ENCODE data around the gene PPM1D.
"Not testable (repeated sequence)": the region's sequence is repeated elsewhere in the genome, so short reads cannot be mapped to it uniquely, and the experiment has no call there.

PPM1D gene

DNA sequence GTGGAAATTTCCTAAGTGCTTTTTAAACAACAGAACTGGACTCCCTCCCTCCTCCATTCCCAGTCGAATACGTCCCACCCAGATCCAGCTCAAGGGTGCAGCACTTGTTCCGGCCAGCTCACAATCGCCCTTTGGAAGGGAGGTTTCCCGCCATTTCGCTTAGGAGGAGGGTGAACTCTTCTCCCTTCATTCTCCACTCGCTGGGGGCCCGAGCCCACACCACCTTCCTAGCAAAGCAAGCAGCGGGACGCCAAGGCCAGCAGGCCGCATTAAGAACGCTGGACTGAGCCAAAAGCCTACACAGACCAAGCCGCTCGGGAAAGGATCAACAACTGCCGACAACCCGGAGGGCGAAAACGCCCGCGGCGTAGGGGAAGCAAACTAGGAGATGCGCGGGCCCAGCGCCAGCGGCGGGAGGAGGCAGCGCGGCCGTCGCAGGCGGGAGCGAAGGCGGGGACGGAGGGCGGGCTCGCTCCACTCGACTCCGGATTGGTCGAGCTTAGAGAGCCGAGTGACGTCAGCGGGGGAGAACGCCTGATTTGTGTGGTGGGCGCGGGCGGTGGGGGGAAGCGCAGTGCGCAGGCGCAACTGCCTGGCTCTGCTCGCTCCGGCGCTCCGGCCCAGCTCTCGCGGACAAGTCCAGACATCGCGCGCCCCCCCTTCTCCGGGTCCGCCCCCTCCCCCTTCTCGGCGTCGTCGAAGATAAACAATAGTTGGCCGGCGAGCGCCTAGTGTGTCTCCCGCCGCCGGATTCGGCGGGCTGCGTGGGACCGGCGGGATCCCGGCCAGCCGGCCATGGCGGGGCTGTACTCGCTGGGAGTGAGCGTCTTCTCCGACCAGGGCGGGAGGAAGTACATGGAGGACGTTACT, at the start of gene PPM1D:
Gene PPM1D (plus strand): TSS at position 574 of the 870 bp plus-strand sequence. CDS start 222 bp downstream, at position 796.
- no peaks in the 10 kb centered on the region for H3K9me3 Mint-ChIP-seq
- intact Hi-C loops (cut with micrococcal nuclease), result no loop called here
- peak within 1 kb of the TSS; percentile 94 for H3K4me3 Mint-ChIP-seq
- H3K27me3 Mint-ChIP-seq, result peaks cover 1% of the 10 kb centered on the region
- H3K27ac Mint-ChIP-seq, result peak within 1 kb of the TSS; percentile 94
- H3K36me3 Mint-ChIP-seq (ENCODE audit: low read depth), result peaks cover 29% of the 10 kb centered on the region
- H3K4me1 Mint-ChIP-seq (ENCODE audit: low read depth), result peaks cover 59% of the 10 kb centered on the region

DNA sequence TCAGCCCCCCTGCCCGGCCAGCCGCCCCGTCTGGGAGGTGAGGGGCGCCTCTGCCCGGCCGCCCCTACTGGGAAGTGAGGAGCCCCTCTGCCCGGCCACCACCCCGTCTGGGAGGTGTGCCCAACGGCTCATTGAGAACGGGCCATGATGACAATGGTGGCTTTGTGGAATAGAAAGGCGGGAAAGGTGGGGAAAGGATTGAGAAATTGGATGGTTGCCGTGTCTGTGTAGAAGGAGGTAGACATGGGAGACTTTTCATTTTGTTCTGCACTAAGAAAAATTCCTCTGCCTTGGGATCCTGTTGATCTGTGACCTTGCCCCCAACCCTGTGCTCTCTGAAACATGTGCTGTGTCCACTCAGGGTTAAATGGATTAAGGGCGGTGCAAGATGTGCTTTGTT, 47.7 kb upstream of the PPM1D start:
- H3K9me3 Mint-ChIP-seq; H3K36me3 Mint-ChIP-seq (ENCODE audit: low read depth); H3K4me1 Mint-ChIP-seq (ENCODE audit: low read depth); intact Hi-C loops (cut with micrococcal nuclease); H3K4me3 Mint-ChIP-seq; H3K27me3 Mint-ChIP-seq; H3K27ac Mint-ChIP-seq: not testable (repeated sequence)

DNA sequence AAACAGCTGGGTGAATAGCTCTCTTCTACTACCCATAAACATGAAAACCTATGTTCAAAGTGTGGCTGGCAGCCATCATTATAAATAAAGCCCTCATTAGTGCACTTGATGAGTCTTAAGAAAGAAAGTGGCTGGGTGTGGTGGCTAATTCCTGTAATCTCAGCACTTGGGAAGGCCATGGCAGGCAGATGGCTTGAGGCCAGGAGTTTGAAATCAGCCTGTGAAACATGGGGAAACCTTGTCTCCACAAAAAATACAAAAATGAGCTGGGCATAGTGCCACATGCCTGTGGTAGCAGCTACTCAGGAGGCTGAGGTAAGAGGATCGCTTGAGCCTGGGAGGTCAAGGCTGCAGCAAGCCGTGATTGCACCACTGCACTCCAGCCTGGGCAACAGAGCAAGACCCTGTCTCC, 45.6 kb upstream of the PPM1D start:
- intact Hi-C loops (cut with micrococcal nuclease), result no loop called here
- Mint-ChIP-seq H3K4me1 (ENCODE audit: low read depth) (no peaks in the 10 kb centered on the region), H3K27ac (no peak overlapping the region), H3K9me3 (peaks cover 8% of the 10 kb centered on the region), H3K4me3 (no peak overlapping the region), H3K27me3 (no peaks in the 10 kb centered on the region), H3K36me3 (ENCODE audit: low read depth) (no peaks in the 10 kb centered on the region)

DNA sequence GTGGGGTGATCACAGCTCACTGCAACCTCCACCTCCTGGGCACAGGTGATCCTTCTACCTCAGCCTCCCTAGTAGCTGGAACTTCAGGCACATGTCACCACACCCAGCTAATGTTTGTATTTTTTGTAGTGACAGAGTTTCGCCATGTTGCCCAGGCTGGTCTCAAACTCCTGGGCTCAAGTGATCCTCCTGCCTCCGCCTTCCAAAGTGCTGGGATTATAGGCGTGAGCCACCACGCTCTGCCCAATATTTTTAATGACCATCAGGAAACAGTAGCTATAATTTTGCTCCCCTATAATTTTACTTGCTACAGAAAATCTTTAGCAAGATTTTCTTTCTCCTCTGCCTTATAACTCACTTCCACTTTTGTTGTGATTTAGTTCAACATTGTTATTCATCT, 44.2 kb upstream of the PPM1D start:
- Mint-ChIP-seq H3K4me3 (no peak overlapping the region), H3K4me1 (ENCODE audit: low read depth) (no peaks in the 10 kb centered on the region), H3K9me3 (peaks cover 8% of the 10 kb centered on the region), H3K27ac (no peak overlapping the region), H3K27me3 (no peaks in the 10 kb centered on the region), H3K36me3 (ENCODE audit: low read depth) (no peaks in the 10 kb centered on the region)
- intact Hi-C loops (cut with micrococcal nuclease), result no loop called here

DNA sequence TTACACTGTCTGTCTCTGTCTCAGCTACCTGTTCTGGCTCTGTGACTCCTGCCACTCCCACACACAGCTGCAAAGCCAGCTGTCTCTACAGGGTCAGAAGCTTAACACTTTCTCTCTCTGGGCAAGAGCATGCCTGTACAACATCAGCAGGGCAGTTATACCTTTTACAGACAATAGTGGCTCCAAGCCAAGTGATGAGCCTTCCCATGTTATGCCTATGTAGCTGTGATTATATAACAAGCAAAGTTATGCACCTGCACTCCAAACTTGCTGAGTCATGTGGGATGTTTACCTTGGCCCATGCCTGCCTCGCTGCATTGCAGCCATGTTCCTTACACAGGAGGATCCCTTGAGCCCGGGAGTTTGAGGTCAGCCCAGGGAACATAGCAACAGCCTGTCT, 42.2 kb upstream of the PPM1D start:
- Mint-ChIP-seq H3K27ac (no peak overlapping the region), H3K27me3 (no peaks in the 10 kb centered on the region), H3K36me3 (ENCODE audit: low read depth) (no peaks in the 10 kb centered on the region), H3K4me3 (no peak overlapping the region), H3K4me1 (ENCODE audit: low read depth) (no peaks in the 10 kb centered on the region), H3K9me3 (peaks cover 5% of the 10 kb centered on the region)
- intact Hi-C loops (cut with micrococcal nuclease), result no loop called here

DNA sequence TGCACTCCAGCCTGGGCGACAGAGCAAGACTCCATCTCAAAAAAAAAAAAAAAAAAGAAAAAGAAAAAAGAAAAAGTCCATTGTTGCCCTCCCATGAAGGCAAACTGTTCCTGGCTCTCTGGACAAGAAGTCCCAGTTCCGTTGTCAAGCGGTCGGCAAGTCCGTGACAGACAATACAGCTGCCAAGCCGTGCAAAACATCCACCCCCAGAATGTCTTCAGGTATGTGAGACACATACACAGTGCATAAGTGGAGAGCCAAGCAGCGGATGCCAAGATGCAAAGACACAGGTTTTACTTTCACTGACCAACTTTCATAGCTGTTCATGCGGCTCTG, 40.4 kb upstream of the PPM1D start:
- H3K4me3 Mint-ChIP-seq, result no peak overlapping the region
- H3K36me3 Mint-ChIP-seq (ENCODE audit: low read depth), result no peaks in the 10 kb centered on the region
- intact Hi-C loops (cut with micrococcal nuclease), result no loop called here
- no peaks in the 10 kb centered on the region for H3K4me1 Mint-ChIP-seq (ENCODE audit: low read depth)
- H3K27ac Mint-ChIP-seq, result no peak overlapping the region
- no peaks in the 10 kb centered on the region for H3K9me3 Mint-ChIP-seq
- H3K27me3 Mint-ChIP-seq, result no peaks in the 10 kb centered on the region

DNA sequence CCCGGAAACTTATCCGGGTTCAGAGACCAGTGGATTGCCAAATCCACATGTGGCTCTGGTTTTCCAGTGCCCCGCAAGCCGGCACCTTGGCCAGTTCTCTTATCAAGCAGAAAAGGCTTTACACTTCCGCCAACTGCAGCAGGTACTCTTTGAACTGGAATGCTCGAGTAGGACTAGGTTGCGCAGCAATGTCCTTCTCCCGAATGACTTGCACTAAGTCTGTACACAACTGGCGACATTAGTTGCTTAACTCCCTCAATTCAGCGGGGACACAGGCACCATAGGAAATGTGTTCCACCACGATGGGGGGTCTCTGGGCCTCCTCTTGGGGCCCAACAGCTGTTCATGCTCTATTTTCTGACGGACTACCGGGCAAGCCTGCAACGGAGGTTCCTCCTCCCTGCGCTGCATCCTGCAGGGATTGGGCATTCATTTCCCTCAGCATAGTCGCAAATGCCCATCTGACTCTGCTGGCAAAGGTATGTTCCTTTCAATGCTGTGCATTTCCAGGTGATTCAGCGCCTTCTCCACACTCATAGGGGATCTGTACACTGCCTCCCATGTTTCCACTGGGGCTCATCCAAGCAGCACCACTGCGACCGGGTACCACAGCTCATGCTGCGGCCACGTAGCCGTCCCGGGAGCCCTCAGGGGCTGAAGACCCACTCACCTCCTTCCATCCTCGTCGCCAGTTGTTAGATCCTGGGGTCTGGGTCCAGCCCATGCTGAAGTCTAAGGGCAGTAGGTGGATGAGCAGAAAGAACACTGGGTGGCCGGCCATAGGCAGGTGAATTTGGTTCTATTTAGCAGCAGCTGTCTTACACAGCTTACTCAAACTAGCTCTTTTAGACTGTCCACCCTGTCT, 39.8 kb upstream of the PPM1D start:
- intact Hi-C loops (cut with micrococcal nuclease), result no loop called here
- no peaks in the 10 kb centered on the region for H3K4me1 Mint-ChIP-seq (ENCODE audit: low read depth)

DNA sequence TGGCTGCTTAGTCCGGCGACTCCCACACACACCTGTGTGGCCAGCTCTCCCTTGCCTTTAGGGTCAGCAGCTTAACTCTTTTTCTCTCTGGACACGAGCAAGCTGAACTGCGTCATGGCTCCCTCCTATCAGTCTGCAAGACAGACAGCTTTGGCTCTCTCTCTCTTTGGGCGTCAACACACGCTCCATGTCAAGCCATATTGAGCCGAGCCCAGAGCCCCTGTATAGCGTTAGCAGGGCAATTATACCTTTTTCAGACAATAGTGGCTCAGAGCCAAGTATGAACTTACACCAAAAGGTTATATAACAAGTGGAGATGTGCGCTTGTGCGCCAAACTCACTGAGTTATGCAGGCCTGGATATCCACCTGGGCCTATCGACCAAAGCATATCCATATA, 39.1 kb upstream of the PPM1D start:
- Mint-ChIP-seq H3K27me3 (no peaks in the 10 kb centered on the region), H3K4me3 (no peak overlapping the region), H3K27ac (no peak overlapping the region), H3K9me3 (no peaks in the 10 kb centered on the region), H3K4me1 (ENCODE audit: low read depth) (no peaks in the 10 kb centered on the region), H3K36me3 (ENCODE audit: low read depth) (no peaks in the 10 kb centered on the region)
- intact Hi-C loops (cut with micrococcal nuclease), result no loop called here

More for the DNA sequence above, 39.8 kb upstream of the PPM1D start:
- no peaks in the 10 kb centered on the region for H3K9me3 Mint-ChIP-seq
- no peak overlapping the region for H3K27ac Mint-ChIP-seq
- H3K36me3 Mint-ChIP-seq (ENCODE audit: low read depth), result no peaks in the 10 kb centered on the region
- H3K4me3 Mint-ChIP-seq, result no peak overlapping the region
- no peaks in the 10 kb centered on the region for H3K27me3 Mint-ChIP-seq

DNA sequence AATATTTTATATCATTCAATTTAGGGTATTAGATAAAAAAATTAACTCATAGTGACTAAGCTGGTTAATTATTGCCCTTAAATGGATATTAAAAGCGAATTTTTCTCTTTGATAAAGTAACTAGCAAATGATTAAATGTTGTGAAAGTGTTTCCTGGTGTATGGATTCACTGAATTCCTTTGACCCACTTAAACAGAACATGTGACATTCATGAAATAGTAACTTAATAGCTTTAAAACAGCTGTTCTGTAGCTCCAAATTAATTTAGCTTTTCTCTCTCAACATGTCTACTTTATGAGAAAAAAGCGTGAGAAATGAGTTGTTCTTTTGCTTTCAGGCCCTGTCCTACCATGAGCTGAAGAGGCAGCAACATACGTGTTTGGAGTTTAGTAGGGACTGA, 37.6 kb upstream of the PPM1D start:
- Mint-ChIP-seq H3K9me3 (no peaks in the 10 kb centered on the region), H3K4me1 (ENCODE audit: low read depth) (no peaks in the 10 kb centered on the region), H3K36me3 (ENCODE audit: low read depth) (no peaks in the 10 kb centered on the region), H3K4me3 (no peak overlapping the region), H3K27me3 (no peaks in the 10 kb centered on the region), H3K27ac (no peak overlapping the region)
- intact Hi-C loops (cut with micrococcal nuclease), result no loop called here

DNA sequence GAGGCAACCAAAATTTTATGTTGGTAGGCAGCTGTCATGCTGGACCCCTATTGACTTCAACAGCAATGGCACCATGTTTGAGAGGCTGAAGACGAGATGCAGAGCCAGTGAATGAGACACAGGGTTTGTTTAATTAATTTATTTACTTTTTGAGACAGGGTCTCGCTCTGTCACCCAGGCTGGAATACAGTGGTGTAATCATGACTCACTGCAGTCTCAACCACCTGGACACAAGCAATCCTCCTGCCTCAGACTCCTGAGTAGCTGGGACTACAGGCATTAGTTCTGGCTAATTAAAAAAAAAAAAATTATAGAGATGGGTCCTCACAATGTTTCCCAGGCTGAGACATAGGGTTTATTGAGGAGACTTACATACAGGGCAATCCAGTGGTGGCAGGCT, 36.2 kb upstream of the PPM1D start:
- Mint-ChIP-seq H3K36me3 (ENCODE audit: low read depth) (no peaks in the 10 kb centered on the region), H3K27me3 (no peaks in the 10 kb centered on the region), H3K4me1 (ENCODE audit: low read depth) (no peaks in the 10 kb centered on the region), H3K4me3 (no peak overlapping the region), H3K27ac (no peak overlapping the region), H3K9me3 (no peaks in the 10 kb centered on the region)
- intact Hi-C loops (cut with micrococcal nuclease), result no loop called here

DNA sequence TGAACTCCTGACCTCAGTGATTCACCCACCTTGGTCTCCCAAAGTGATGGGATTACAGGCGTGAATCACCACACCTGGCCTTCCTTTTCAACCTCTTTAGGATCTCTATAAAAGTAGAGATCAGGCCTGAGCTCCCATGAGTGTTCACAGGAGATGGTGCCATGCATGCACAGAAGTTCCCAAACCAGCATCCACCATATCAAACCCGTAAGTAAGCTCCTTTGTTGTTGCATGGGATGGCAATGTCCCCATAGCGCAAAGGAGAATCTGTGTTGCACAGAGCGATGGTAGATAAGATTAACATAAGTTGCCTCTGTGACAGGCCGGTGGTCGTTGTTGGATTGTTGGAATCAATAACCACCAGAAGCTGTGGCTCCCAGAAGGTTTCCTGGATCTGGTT, 34.8 kb upstream of the PPM1D start:
- Mint-ChIP-seq H3K9me3 (no peaks in the 10 kb centered on the region), H3K27ac (no peak overlapping the region), H3K36me3 (ENCODE audit: low read depth) (no peaks in the 10 kb centered on the region), H3K4me3 (no peak overlapping the region), H3K4me1 (ENCODE audit: low read depth) (no peaks in the 10 kb centered on the region), H3K27me3 (no peaks in the 10 kb centered on the region)
- intact Hi-C loops (cut with micrococcal nuclease), result no loop called here

DNA sequence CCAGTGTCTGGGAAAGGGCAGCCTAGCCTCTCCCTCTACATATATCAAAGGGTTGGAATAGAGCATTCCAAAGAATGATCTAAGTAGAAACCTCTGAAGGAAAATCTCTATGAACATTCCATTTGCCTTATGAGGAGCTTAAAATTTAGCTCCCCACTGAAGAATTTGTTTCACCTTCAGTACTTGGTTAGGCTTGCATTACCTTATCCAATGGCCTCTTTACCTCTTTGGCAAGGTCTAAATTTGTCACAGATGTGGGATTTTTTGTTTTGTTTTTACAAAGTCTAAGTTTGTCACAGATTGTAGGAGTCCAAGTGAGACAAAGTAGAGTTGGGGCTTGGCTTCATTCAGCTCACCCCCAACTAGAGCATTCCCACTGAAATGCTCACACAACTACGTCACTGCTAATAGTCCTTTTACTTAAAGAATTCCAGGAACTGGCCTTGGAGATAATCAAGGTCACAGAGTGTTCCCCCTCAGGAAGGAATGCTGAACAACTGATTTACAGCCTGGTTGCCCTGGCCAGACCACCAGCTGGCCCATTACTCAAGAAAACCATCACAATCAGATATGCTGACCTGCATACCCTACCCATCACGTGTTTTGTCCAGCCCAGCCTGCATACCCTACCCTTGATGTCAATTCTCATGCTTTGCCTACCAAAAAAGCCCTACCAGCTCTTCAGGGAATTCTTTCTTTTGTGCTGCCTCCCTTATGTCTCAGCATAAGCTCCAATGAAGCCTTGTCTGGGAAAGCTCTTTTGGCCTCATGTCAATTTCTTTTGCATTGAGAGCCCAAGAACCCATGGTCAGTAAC, 26.5 kb upstream of the PPM1D start:
- Mint-ChIP-seq H3K9me3 (no peaks in the 10 kb centered on the region), H3K4me1 (ENCODE audit: low read depth) (peaks cover 54% of the 10 kb centered on the region), H3K36me3 (ENCODE audit: low read depth) (no peaks in the 10 kb centered on the region), H3K27ac (peak overlapping the region; percentile 39), H3K27me3 (no peaks in the 10 kb centered on the region), H3K4me3 (no peak overlapping the region)
- intact Hi-C loops (cut with micrococcal nuclease), result loop anchor here (10.0 kb wide), 2 partner anchors 49 to 61 kb away; partner anchors contain the start of gene APPBP2

DNA sequence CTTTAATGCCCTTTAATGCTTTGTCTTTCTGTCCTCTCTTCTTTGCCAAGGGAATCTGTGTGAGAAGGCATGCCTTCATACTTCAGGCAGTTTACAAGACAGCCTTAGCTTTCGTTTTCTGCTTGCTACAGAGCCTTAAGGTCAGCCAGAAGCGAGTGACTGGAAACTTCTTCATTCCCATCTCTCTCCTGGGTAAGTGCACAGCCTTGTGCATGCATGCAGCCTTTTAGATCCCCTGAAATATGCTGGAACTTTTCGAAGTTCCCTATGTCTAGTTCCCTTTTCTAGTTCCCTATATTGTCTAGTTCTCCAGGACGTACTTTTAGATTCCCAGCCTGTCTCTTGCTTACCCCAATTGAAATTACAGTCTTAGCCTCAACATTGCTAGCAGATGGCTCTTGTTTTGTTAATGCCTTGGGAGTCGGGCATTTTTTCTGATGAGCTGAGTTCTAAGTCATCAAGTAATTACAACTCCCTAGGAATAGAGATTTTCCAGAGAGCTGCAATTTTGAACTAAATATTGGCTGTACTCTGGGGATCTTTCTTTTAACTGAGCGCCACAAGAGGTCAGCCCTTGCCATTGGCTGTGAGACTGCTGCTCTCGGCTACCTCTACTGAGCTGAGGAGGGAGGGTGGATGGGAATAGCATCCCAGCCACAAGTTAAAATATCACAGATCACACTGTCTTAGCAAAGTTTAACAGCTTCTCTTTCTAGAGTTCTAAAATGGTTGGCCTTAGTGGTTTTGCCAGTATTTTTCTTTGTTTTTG, 22.7 kb upstream of the PPM1D start:
- intact Hi-C loops (cut with micrococcal nuclease), result loop anchor here (1.0 to 10.0 kb wide), 3 partner anchors 21 to 57 kb away; partner anchors contain the start of gene APPBP2
- H3K36me3 Mint-ChIP-seq (ENCODE audit: low read depth), result no peaks in the 10 kb centered on the region
- no peaks in the 10 kb centered on the region for H3K27me3 Mint-ChIP-seq
- H3K9me3 Mint-ChIP-seq, result no peaks in the 10 kb centered on the region
- H3K4me3 Mint-ChIP-seq, result peak overlapping the region; percentile 44
- H3K4me1 Mint-ChIP-seq (ENCODE audit: low read depth), result peaks cover 43% of the 10 kb centered on the region
- peak overlapping the region; percentile 85 for H3K27ac Mint-ChIP-seq

All from dendritic cell treated with granulocyte-macrophage colony-stimulating factor and Interleukin-4, amounts not matched to agents 40 ng/mL and 50 ng/mL, for 4 days (primary cell).